ENCODE measurements around the gene PALM. TPM values are rescaled to one million over a fixed set of nuclear protein-coding genes. Genes with fewer than 3 reads are reported as not detected.

Gene PALM
- total and polyA plus RNA-seq, 10 of the 15 experiments (the other 5 are each of a cell fraction or from before 2014, with no cell fraction given): 0.09 to 0.95 (median 0.23) TPM; not detected in 2

GRCh38 chr19:680287-681028 is 28.3 kb upstream of the PALM start (continued):
- no peak for TF ChIP-seq SMAD5 (IDR thresholded peaks at IDR 0.05; ENCODE audit: low read depth)
- no peak for TF ChIP-seq CEBPB (IDR thresholded peaks at IDR 0.05; ENCODE audit: borderline replicate concordance in 1 of 2, low read depth in 2 of 2, low read length in 2 of 2)
- no peak for TF ChIP-seq IRF4 (IDR thresholded peaks at IDR 0.05; ENCODE audit: low read depth, low read length)
- no peak for TF ChIP-seq WRNIP1 (IDR thresholded peaks at IDR 0.05; ENCODE audit: borderline replicate concordance, low read depth, low read length)
- no peak for TF ChIP-seq NR2C2 (IDR thresholded peaks at IDR 0.05; ENCODE audit: borderline replicate concordance, control insufficient read depth, insufficient read length, low read depth)
- TF ChIP-seq SUZ12 (IDR thresholded peaks at IDR 0.05; ENCODE audit: unreplicated experiment): no peak
- peak; percentile 48; the same call in 1 of the 2 replicates for TF ChIP-seq POLR2AphosphoS5 (IDR thresholded peaks at IDR 0.05; ENCODE audit: low read length)
- TF ChIP-seq, protein P1, sequence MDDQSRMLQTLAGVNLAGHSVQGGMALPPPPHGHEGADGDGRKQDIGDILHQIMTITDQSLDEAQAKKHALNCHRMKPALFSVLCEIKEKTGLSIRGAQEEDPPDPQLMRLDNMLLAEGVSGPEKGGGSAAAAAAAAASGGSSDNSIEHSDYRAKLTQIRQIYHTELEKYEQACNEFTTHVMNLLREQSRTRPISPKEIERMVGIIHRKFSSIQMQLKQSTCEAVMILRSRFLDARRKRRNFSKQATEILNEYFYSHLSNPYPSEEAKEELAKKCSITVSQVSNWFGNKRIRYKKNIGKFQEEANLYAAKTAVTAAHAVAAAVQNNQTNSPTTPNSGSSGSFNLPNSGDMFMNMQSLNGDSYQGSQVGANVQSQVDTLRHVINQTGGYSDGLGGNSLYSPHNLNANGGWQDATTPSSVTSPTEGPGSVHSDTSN (IDR thresholded peaks at IDR 0.05; ENCODE audit: insufficient replicate concordance, low read depth, low read length): no peak
- 0 out of 2 replicates have a peak, but pooled peaks have one; percentile 15 for TF ChIP-seq NR2F1 (conservative IDR thresholded peaks at IDR 0.05)
- peak; percentile 43 for TF ChIP-seq SMAD1 (IDR thresholded peaks at IDR 0.05; ENCODE audit: low read depth, partially characterized antibody)
- TF ChIP-seq NBN (IDR thresholded peaks at IDR 0.05): peak; percentile 87
- TF ChIP-seq GATAD2B (conservative IDR thresholded peaks at IDR 0.05; ENCODE audit: low read depth): no peak; the same call in 1 of the 2 replicates
- no peak for TF ChIP-seq ZNF622 (IDR thresholded peaks at IDR 0.05)
- peak; percentile 28; the same call in 1 of the 2 replicates for TF ChIP-seq NRF1 (conservative IDR thresholded peaks at IDR 0.05; ENCODE audit: low read depth, low read length)
- no peak for TF ChIP-seq ZZZ3 (IDR thresholded peaks at IDR 0.05; ENCODE audit: control insufficient read depth, insufficient read length, low read depth)
- TF ChIP-seq, protein P2, sequence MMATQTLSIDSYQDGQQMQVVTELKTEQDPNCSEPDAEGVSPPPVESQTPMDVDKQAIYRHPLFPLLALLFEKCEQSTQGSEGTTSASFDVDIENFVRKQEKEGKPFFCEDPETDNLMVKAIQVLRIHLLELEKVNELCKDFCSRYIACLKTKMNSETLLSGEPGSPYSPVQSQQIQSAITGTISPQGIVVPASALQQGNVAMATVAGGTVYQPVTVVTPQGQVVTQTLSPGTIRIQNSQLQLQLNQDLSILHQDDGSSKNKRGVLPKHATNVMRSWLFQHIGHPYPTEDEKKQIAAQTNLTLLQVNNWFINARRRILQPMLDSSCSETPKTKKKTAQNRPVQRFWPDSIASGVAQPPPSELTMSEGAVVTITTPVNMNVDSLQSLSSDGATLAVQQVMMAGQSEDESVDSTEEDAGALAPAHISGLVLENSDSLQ (IDR thresholded peaks at IDR 0.05): peak; percentile 59
- no peak for TF ChIP-seq FOXK2 (IDR thresholded peaks at IDR 0.05)
- TF ChIP-seq FOXM1 (IDR thresholded peaks at IDR 0.05; ENCODE audit: low read depth, low read length): no peak
- no peak for TF ChIP-seq CEBPZ (IDR thresholded peaks at IDR 0.05; ENCODE audit: low read depth, low read length)
- TF ChIP-seq IRF3 (IDR thresholded peaks at IDR 0.05): 0 out of 2 replicates have a peak, but pooled peaks have one; percentile 47
- no peak for TF ChIP-seq TARDBP (IDR thresholded peaks at IDR 0.05; ENCODE audit: borderline replicate concordance)
- TF ChIP-seq SREBF2 (IDR thresholded peaks at IDR 0.05; ENCODE audit: low read length): no peak
- TF ChIP-seq SREBF1 (IDR thresholded peaks at IDR 0.05; ENCODE audit: low read length): no peak
- TF ChIP-seq STAT1 (conservative IDR thresholded peaks at IDR 0.05): no peak; the same call in 1 of the 2 replicates
